SW 1271 (cell line): ENCODE results near the gene LTBP1.

ENCODE experiments used
- DNase-seq, 2 experiments: peaks; one replicate each; lab custom pipeline; 2025; lab: John Stamatoyannopoulos, UW

LTBP1 gene

DNA sequence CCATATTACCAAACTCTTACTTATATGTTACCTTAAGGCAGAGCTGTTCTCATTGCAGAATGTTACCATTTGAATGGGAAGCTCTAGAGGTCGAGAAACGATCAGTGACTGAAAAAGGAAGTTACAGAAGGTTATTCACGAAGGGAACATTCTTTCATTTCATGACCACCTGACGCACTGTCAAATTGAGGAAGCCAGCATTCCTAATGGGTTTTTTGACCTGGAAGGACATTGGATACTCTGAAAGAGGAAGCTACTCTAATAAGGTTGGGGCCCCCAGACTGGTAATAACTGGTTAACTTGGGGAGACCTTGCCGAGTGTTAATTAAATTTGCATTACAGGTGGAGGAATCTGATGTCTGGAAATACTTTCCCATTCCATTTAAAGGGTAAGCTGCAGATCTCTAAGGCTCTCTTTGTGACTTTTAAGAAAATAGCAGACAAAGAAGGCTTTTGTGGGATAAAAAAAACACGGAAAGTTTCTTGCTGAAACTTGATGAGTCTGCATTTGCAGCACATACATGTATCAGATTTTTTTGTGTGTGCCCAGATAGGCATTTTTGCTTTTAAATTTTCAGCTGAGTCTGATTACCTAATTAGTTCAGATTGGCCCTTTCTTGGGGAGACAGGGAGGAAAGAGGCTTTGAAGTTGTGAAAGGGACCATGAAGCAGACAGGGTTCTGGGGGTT is 137.1 kb downstream of the LTBP1 start:
- DNase-seq: no peak

DNA sequence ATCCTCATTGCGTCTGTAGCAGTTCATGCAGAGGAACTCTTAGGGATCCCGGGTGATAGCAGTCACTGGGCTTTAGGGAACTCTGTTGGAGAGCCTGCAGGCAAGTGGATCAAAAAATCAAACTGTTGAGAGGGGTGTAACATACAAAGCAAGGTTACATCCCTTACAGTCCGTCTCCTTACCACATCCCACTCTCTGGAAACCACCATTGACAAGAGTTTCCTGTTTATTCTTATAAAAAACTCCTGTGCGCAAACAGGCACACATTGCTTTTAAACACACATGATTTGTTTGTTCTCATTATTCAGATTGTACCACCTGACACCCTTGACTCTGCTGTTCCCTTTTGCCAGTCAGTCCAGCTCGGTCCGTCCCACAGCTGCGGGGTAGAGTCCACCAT is 137.7 kb downstream of the LTBP1 start:
- DNase-seq: no peak

DNA sequence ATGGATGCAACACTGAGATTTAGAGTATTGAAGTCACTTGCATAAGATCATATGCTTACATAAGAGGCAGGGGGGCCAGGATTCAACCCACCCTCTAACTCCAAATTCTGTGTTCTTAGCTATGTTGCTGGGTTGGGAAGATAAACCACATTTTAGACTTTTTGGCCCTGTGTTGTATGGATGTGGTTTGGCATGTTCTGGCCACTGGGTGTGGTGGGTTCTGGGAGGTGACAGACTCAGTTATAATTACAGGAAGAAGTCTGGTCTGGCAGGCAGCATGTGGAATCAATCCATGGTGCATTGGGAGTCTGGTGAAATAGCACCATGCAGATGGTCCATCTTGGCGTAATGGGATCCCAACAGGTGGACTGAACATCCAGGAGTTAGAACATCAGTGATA is 138.9 kb downstream of the LTBP1 start:
- DNase-seq: no peak

DNA sequence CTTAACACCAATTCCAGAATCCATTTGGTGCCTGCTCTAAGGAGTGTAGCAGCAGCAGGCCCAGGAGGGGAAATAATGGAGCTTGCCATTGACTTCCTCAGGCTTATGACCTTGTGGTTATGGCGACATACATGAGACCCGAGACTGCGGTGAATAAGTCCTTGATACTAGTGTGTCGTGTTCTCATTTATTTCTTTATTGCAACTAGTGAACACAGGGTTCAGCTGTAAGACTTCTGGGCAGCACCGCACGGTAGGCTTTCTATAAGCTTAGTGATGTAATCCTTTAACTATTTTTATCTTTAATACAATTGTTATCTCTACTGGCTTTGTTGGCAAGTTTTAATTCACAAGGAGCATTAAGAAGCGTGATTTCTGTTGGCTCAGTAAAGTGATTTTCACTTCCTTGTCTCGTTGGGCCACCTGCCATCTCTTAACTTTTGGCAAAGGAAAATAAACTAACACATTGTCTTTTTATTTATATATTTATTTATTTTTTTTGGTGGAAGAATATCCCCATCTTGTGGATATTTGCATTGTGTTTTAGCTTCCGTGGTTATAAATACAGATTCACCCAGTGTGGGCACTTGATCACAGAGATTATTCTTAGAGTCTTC is 139.8 kb downstream of the LTBP1 start:
- DNase-seq: peak in 1 of 2 experiments; percentile 10

DNA sequence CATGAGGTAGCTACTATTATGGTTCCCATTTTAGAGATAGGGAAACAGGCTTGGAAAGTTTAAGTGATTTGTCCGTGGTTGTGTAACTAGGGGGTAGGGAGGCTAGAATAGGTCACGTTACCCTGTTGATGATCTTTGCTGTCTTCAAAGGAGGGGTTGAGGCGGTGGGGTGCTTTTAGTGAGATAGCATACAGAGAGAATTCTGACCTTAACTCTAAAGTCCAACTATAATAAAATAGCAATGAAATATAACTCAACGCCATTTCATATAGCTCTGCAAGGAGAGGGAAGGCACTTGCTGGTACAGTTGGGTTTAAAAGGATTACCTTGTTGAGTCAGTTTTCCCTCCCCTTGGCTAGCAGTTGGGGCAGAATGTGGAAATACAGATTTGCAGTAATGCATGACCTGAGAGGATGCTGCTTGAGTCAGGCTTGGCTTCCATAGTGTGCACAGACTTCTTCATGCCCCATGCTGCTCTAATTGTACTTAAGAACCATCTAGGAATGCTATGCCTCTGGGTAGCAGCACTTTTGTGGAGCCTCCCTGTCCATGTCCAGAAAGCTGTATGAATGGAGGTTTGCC is 143.9 kb downstream of the LTBP1 start:
- DNase-seq: no peak

GRCh38 chr2:33091541-33092123 is 144.9 kb downstream of the LTBP1 start:
- no peak for DNase-seq

DNA sequence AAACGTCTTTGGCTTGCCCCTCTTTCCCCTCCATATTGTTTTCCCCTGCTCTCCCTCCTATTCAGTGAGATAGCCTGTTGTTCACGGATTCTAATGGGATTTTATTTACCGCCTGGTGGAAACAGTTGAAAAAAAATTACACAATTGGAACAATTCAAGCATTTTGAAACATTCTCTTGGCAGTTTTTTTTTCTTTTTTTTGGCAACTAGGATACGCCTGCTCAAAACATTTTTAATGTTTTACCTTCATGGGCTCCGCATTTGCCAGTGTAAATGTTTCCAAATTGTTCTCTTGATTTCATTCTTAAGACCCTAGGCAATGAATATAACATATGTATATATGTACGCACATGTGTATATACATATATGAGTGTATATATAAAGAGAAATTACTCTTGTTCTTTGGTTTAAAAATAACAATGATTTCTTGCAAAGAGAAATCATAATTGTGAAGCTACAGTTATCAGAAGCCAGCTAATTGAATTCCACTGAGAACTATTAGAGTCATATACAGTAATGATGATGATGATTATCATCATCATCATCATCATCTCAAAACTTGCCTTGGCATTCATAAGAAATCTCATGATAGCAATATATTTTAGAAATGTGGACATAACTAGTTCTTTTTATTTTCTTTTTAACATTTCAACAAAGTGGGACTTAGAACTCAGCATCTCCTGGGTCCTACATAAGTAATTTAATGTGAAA is 146.7 kb downstream of the LTBP1 start:
- DNase-seq: no peak

DNA sequence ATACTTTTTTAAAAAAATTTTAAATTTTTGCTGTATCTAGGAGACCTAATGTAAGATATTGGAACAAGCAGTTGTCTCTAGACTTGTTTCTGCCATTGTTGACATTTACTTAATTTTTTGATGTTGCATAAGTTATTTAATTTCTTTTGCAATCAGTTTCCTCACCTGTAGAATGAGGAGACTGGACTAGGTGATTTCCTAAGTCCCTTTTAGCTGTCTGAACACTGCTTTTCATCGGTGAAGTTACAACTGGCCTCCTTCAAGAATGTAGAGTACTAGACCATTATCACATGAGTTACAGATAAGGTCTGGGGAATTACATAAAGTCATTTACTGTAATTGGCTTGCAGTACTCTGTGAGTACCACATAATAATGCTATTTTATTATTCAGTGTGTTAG is 147.6 kb downstream of the LTBP1 start:
- no peak for DNase-seq

DNA sequence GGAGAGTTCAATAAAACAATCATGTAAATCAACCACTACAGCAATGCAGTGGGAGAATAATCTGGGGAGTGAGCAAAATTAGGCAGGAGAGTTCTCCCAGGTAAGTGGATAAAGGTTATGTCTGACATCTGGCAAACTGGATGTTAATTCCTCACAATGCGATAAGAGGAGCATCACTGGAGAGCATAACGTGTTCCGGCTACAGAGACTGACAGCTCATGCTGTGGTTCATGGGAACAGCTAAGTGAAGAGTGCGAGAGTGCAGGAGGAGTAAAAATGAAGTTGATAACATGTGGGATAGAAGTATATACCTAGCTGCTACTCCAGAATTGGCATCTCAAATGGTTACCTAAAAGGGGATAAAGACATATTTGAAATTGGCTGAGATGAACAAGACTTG is 153.2 kb downstream of the LTBP1 start:
- DNase-seq: no peak

- no peak for DNase-seq
Measured at GRCh38 chr2:33100921-33101320, 154.2 kb downstream of the LTBP1 start.

DNA sequence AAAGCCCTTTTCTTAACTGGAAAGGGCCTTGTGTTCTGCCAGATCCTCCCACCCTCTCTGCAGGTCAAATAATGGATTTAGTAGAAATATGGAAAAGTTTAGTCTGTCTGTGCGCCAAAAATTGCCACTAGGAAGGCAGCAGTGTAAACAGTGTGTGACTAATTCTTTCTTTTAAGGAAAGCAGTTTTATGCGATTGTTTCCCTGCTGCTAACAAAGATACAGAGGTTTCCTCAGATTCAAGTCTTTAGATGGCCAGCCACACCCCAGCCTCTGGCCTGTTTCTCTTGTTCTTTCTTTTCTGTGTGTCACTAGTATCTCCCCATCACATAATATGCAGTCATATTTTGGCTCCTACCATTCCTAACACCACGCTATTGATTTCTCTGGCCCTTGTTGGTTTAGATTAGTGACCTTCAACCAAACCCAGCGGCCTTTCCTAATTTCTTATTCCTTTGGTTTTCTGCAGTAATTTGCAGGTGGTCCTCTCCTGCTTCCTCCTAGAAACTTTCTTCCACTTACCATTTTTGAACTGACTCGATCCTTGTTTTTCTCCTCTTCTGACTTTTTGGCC is 157.4 kb downstream of the LTBP1 start:
- DNase-seq: no peak

- DNase-seq: no peak
Measured at GRCh38 chr2:33104726-33105125, 158.0 kb downstream of the LTBP1 start.

- no peak for DNase-seq
Measured at GRCh38 chr2:33106115-33106514, 159.4 kb downstream of the LTBP1 start.

- DNase-seq: no peak
Measured at GRCh38 chr2:33107690-33108482, 161.1 kb downstream of the LTBP1 start.

GRCh38 chr2:33108483-33109443 is 162.0 kb downstream of the LTBP1 start:
- no peak for DNase-seq

DNA sequence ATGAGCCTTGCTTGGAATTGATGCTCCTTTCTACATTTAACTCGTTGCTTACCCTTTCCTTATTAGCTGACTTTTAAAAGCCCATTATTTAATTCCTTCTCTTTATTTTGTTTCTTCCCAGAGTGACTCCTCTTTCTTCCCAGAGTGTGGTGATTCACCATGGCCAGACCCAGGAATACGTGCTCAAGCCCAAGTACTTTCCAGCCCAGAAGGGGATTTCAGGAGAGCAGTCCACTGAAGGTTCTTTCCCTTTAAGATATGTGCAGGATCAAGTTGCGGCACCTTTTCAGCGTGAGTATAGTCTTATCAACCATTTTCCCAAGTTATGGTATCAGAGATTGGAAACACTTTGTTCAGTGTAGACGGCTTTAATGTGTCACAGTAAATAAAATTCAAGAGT is 163.7 kb downstream of the LTBP1 start:
- no peak for DNase-seq

GRCh38 chr2:33111002-33111446 is 164.3 kb downstream of the LTBP1 start:
- no peak for DNase-seq

DNA sequence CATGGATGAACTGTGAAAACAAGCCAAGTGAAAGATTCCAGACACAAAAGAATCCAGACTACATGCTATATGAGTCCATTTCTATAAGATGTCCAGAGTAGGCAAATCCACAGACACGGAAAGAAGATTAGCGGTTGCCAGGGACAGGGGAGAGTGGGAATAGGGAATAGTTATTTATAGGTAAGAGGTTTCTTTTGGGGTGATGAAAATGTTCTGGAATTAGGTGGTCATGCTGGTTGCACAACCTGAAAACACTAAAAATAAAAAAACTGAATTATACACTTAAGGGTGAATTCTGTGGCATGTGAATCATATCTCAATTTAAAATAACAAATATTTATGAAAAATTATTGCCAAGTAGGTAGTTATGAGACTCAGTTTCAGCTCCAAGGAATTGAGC is 168.4 kb downstream of the LTBP1 start:
- no peak for DNase-seq

DNA sequence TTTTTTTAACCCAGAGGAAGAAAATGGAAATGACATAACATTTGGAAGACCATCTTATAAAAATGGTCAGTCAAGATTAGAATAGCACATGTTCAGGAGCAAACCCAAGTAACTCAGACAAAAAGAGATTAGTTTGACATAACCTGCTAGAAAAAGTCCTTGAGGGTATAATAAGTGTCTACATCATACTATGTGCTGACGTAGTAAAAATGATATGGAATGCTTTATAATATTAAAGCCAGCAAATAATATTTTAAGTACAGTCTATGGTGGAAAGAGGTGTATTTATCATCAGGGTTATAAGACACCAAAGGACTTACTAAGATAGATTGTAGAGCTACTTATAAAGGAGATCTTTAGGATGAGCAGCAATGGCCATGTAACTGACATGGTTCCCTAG is 169.0 kb downstream of the LTBP1 start:
- DNase-seq: no peak

DNA sequence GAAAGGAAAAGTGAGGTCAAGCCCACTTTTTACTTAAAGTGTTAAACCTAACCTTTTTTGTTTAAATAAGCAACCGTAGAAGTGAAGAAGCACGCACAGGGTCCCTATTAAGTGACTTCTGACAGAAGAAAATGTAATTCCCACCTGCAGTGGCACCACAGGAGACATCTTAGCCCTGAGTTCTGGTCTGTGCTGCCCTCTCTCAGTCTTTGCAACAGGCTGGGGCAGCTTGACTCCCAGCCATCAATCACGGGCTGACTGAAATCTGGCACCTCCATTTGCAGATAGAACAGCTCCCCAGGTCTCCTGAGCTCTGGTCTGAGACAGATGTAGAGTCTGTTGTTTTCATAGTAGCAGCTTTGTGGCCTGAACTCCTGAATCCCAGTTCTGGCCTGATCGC is 170.0 kb downstream of the LTBP1 start:
- DNase-seq: no peak
